DOHH2 (cell line): ENCODE measurements around the gene NUPR1.

Source experiments
- H3F3A ChIP-seq: fragments of 200-600 bp; sonication (generic), shearing (Covaris generic); 2 replicates; pipeline ENCODE4 v1.6.0; 2016; ENCODE audit warnings: antibody characterized with exemption, mild to moderate bottlenecking; ENCODE audit not compliant: control insufficient read depth, insufficient read depth
- H3K27ac ChIP-seq: fragments of 200-600 bp; sonication (generic); 2 replicates; pipeline ENCODE4 v1.5.1; 2014; ENCODE audit warnings: low read depth, mild to moderate bottlenecking, low read length, moderate library complexity
- H3K27me3 ChIP-seq: fragments of 200-600 bp; sonication (generic); 2 replicates; pipeline ENCODE4 v1.6.1; 2014; ENCODE audit warnings: mild to moderate bottlenecking, low read length, mixed read lengths; ENCODE audit not compliant: control insufficient read depth
- H3K36me3 ChIP-seq: fragments of 200-600 bp; sonication (generic); 2 replicates; pipeline ENCODE4 v1.6.1; 2014; ENCODE audit warnings: mild to moderate bottlenecking, low read length, moderate library complexity, mixed read lengths; ENCODE audit not compliant: control insufficient read depth
- H3K4me1 ChIP-seq: fragments of 200-600 bp; sonication (generic); 2 replicates; pipeline ENCODE4 v1.6.1; 2014; ENCODE audit warnings: mild to moderate bottlenecking, low read length, mixed read lengths; ENCODE audit not compliant: control insufficient read depth
- H3K4me2 ChIP-seq: fragments of 200-600 bp; sonication (generic); 2 replicates; pipeline ENCODE4 v1.6.0; 2014; ENCODE audit warnings: mild to moderate bottlenecking, low read length, moderate library complexity
- H3K4me3 ChIP-seq: fragments of 200-600 bp; sonication (generic); 2 replicates; pipeline ENCODE4 v1.5.1; 2014; ENCODE audit warnings: mild to moderate bottlenecking, low read length, mixed read lengths
- H3K79me2 ChIP-seq: fragments of 200-600 bp; sonication (generic); 2 replicates; pipeline ENCODE4 v1.6.1; 2014; ENCODE audit warnings: mild to moderate bottlenecking, low read length, mixed read lengths; ENCODE audit not compliant: control insufficient read depth
- H3K9me2 ChIP-seq: fragments of 200-600 bp; sonication (generic); replicated peaks from 2 replicates; pipeline ENCODE4 v1.6.1; 2014; ENCODE audit warnings: mild to moderate bottlenecking, low read length, mixed read lengths; ENCODE audit not compliant: control insufficient read depth
- H3K9me3 ChIP-seq: fragments of 200-600 bp; sonication (generic); 2 replicates; pipeline ENCODE4 v1.6.1; 2014; ENCODE audit warnings: antibody characterized with exemption, low read length, mixed read lengths; ENCODE audit not compliant: control insufficient read depth, insufficient read depth
- H4K20me1 ChIP-seq: fragments of 200-600 bp; sonication (generic); 2 replicates; pipeline ENCODE4 v1.6.0; 2014; ENCODE audit warnings: low read depth, mild to moderate bottlenecking, antibody characterized with exemption, low read length, moderate library complexity; ENCODE audit not compliant: control insufficient read depth, insufficient read depth
- EZH2phosphoT487 ChIP-seq: fragments of 200-600 bp; sonication (generic); IDR thresholded peaks from 2 replicates; pipeline ENCODE4 v1.6.1; 2017; ENCODE audit warnings: borderline replicate concordance, mild to moderate bottlenecking, antibody characterized with exemption, low read length, moderate library complexity, mixed read lengths
- TF ChIP-seq, protein P1 (sequence below): fragments of 200-600 bp; sonication (generic); IDR thresholded peaks from one replicate; pipeline ENCODE4 v1.5.1; 2014; ENCODE audit warnings: antibody characterized with exemption, mild to moderate bottlenecking, low read depth, low read length; ENCODE audit not compliant: poor library complexity, severe bottlenecking

The NUPR1 gene

DNA sequence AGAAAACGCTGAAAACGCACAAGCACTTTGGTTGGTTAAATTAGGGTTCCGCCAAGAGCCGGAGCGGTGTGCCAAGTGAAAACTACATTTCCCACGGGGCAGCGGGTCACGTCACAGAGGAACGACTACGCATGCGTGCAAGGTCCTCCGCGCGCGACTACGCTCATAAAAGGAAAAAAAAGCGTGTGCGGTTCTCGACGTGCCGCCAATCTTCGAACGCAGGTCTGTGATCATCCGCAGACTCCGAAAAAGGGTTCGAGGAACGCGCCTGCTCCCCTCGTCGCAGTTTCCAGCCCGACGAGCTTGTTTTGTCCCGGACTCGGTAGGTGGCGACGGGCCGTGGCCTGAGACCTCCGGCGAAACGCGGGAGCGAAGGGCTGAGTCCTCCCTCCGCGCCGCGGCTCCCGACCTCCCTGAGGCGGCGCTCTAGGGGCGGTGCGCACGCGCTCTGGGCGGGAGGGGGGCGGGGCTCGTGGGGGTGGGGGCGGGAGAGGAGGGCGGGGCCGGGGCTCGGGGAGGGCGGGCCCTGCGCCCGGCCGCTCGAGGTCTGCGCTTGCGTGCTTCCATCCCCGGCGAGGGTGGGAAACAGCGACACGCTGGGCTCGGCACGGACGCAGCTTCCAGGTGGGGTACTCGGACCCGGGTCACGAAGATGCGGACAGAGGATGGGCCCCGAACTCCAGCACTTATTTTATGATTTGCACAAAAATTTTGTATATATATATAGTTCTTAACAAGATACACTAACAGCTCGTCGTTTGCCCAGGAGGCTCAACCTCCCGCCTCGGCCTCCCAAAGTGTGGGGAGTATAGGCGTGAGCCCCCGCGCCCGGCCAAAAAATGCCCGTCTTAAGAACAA lies 15.2 kb upstream of the NUPR1 start, which contains the start of gene SGF29:
Gene SGF29, plus strand, starts transcription at position 145 of the 858 bp plus-strand sequence. CDS start 27,150 bp downstream, outside the sequence.
- Histone ChIP-seq H4K20me1 (no peaks in the 10 kb centered on the region), H3K27me3 (no peaks in the 10 kb centered on the region), H3K36me3 (peaks cover 31% of the 10 kb centered on the region), H3K4me2 (peak within 1 kb of the TSS; percentile 89), H3F3A (no peaks in the 10 kb centered on the region), H3K79me2 (peaks cover 42% of the 10 kb centered on the region), H3K4me1 (peaks cover 33% of the 10 kb centered on the region), H3K9me3 (no peaks in the 10 kb centered on the region), H3K9me2 (no peaks in the 10 kb centered on the region), H3K27ac (peak within 1 kb of the TSS; percentile 89), H3K4me3 (peak within 1 kb of the TSS; percentile 98)
- TF ChIP-seq, protein P1, sequence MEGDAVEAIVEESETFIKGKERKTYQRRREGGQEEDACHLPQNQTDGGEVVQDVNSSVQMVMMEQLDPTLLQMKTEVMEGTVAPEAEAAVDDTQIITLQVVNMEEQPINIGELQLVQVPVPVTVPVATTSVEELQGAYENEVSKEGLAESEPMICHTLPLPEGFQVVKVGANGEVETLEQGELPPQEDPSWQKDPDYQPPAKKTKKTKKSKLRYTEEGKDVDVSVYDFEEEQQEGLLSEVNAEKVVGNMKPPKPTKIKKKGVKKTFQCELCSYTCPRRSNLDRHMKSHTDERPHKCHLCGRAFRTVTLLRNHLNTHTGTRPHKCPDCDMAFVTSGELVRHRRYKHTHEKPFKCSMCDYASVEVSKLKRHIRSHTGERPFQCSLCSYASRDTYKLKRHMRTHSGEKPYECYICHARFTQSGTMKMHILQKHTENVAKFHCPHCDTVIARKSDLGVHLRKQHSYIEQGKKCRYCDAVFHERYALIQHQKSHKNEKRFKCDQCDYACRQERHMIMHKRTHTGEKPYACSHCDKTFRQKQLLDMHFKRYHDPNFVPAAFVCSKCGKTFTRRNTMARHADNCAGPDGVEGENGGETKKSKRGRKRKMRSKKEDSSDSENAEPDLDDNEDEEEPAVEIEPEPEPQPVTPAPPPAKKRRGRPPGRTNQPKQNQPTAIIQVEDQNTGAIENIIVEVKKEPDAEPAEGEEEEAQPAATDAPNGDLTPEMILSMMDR = peak; percentile 26
- no peak for TF ChIP-seq EZH2phosphoT487

DNA sequence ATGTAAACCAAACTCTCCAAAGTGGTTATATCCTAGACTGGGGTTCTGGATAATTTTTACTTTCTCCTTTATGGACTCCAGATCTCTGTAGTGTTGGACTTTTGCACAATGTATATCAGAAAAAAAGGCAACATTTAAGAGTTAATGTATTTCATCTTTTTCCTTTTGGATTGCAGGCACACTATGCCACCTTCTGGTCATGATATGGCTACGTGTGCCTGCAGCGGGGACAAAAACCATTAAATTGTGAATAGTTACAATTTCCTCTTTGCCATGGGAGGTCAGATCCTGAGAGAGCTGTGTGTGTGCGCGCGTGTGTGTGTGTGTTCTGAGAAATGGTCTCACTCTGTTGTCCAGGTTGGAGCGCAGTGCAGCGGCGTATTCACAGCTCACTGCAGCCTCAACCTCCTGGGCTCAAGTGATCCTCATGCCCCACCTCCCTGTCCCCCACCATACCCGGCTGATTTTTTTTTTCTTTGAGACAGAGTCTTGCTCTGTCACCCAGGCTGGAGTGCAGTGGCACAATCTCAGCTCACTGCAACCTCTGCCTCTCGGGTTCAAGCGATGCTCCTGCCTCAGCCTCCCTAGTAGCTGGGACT lies 10.6 kb upstream of the NUPR1 start:
- no peaks in the 10 kb centered on the region for H4K20me1 ChIP-seq
- peaks cover 2% of the 10 kb centered on the region for H3K79me2 ChIP-seq
- H3K9me3 ChIP-seq = no peaks in the 10 kb centered on the region
- no peak overlapping the region for H3K4me2 ChIP-seq
- no peak overlapping the region for H3K4me3 ChIP-seq
- no peak for TF ChIP-seq EZH2phosphoT487
- TF ChIP-seq, protein P1 = peak; percentile 53
- H3K27ac ChIP-seq = no peak overlapping the region
- no peaks in the 10 kb centered on the region for H3K36me3 ChIP-seq
- H3F3A ChIP-seq = no peaks in the 10 kb centered on the region
- H3K9me2 ChIP-seq = no peaks in the 10 kb centered on the region
- H3K4me1 ChIP-seq = peaks cover 10% of the 10 kb centered on the region
- H3K27me3 ChIP-seq = peaks cover 14% of the 10 kb centered on the region

DNA sequence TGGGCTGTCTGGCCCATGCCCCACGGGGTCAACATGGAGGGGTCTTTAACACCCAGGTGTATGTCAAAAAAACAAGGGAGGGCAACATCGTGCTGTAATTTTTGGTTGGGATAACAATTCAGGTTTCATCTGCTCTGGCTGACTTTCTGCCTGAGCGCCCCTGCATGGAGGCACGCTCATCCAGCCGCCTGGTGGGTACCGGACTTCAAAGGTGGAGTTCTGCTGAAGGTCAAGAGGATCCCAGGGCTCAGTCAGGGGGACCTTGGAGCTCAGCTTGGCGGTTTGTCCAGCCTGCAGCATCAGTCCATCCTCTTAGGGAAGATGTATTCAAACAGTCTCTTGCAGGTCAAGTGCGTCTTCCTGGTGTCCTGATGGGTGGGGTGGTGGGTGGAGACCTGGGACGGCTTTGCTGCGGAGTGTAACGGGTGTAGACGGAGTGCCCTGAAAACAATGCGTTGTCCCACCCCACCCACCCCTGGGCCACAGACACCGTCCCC lies 9.6 kb upstream of the NUPR1 start:
- Histone ChIP-seq H3K4me1 (peaks cover 7% of the 10 kb centered on the region), H3F3A (no peaks in the 10 kb centered on the region), H3K4me2 (no peak overlapping the region), H3K79me2 (no peaks in the 10 kb centered on the region), H3K4me3 (no peak overlapping the region), H3K9me2 (no peaks in the 10 kb centered on the region), H3K9me3 (no peaks in the 10 kb centered on the region), H3K27me3 (peaks cover 14% of the 10 kb centered on the region), H3K36me3 (no peaks in the 10 kb centered on the region), H4K20me1 (no peaks in the 10 kb centered on the region), H3K27ac (no peak overlapping the region)
- TF ChIP-seq, protein P1 = no peak
- no peak for TF ChIP-seq EZH2phosphoT487
